ENCODE measurements around the gene DKKL1. TPM values are rescaled to one million over a fixed set of nuclear protein-coding genes. Genes with fewer than 3 reads are reported as not detected.

The DKKL1 gene
- total and polyA plus RNA-seq, 7 donors: 0.17 to 3.6 (median 1.9) TPM; not detected in 3

DNA sequence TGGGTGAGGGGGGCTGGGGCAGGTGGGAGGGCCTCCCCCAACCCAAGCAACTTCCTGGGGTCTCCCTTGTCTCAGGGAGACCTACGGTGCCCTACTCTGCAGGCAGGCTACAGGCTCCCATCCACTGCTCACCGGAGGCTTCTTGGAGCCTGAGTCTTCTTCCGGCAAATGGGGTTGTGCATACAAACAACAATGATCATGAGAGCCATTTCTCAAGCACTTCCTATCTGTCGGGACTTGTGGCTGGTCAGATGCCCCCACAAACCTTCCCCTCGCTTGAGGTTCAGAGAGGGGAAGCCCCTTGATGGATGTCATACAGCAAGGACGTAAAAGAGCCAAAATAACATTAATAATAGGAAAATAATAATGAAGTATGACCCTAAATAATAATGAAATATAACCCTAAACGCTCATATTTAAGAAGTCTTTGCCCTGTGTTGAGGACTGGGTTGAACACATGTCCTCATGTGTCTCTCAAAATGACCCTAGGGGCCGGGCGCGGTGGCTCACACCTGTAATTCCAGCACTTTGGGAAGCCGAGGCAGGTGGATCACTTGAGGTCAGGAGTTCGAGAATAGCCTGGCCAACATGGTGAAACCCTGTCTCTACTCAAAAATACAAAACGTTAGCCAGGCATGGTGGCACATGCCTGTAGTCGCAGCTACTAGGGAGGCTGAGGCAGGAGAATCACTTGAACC lies 27.7 kb upstream of the DKKL1 start:
- no peak for DNase-seq

GRCh38 chr19:49336482-49337266 lies 27.0 kb upstream of the DKKL1 start:
- Histone ChIP-seq H3K27ac (no peak overlapping the region), H3K9me3 (no peaks in the 10 kb centered on the region), H3K4me1 (peaks cover 0 to 26% (median 22%) of the 10 kb centered on the region in 4 donors), H3K4me3 (no peak overlapping the region), H3K36me3 (peaks cover 0 to 10% (median 5%) of the 10 kb centered on the region in 4 donors), H3K27me3 (no peaks in the 10 kb centered on the region)
- 84 to 88% methylated on average over 10 of the region's 10 CpGs for WGBS, 2 donors
- intact Hi-C loops (cut with DNase I): no loop called here
- DNase-seq: no peak
- TF ChIP-seq POLR2A (IDR thresholded peaks at IDR 0.05) (no peak), POLR2AphosphoS5 (IDR thresholded peaks at IDR 0.05) (no peak), EP300 (IDR thresholded peaks at IDR 0.05) (no peak)
- TF ChIP-seq, protein P1, sequence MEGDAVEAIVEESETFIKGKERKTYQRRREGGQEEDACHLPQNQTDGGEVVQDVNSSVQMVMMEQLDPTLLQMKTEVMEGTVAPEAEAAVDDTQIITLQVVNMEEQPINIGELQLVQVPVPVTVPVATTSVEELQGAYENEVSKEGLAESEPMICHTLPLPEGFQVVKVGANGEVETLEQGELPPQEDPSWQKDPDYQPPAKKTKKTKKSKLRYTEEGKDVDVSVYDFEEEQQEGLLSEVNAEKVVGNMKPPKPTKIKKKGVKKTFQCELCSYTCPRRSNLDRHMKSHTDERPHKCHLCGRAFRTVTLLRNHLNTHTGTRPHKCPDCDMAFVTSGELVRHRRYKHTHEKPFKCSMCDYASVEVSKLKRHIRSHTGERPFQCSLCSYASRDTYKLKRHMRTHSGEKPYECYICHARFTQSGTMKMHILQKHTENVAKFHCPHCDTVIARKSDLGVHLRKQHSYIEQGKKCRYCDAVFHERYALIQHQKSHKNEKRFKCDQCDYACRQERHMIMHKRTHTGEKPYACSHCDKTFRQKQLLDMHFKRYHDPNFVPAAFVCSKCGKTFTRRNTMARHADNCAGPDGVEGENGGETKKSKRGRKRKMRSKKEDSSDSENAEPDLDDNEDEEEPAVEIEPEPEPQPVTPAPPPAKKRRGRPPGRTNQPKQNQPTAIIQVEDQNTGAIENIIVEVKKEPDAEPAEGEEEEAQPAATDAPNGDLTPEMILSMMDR (IDR thresholded peaks at IDR 0.05): no peak

More for the DNA sequence above, 27.7 kb upstream of the DKKL1 start:
- Histone ChIP-seq H3K4me1 (peaks cover 0 to 26% (median 22%) of the 10 kb centered on the region in 4 donors), H3K4me3 (peak overlapping the region in 3 of 4 donors; percentile 14 to 34 (median 23)), H3K36me3 (peaks cover 0 to 3% (median 0%) of the 10 kb centered on the region in 4 donors), H3K27ac (peak overlapping the region in 2 of 4 donors; percentile 12 to 21), H3K27me3 (no peaks in the 10 kb centered on the region), H3K9me3 (no peaks in the 10 kb centered on the region)
- TF ChIP-seq, protein P1 (IDR thresholded peaks at IDR 0.05): no peak
- no peak for TF ChIP-seq POLR2A (IDR thresholded peaks at IDR 0.05)
- no peak for TF ChIP-seq EP300 (IDR thresholded peaks at IDR 0.05)
- TF ChIP-seq POLR2AphosphoS5 (IDR thresholded peaks at IDR 0.05): no peak
- intact Hi-C loops (cut with DNase I): no loop called here
- WGBS, 2 donors: 64 to 88% methylated on average over 14 of the region's 14 CpGs

DNA sequence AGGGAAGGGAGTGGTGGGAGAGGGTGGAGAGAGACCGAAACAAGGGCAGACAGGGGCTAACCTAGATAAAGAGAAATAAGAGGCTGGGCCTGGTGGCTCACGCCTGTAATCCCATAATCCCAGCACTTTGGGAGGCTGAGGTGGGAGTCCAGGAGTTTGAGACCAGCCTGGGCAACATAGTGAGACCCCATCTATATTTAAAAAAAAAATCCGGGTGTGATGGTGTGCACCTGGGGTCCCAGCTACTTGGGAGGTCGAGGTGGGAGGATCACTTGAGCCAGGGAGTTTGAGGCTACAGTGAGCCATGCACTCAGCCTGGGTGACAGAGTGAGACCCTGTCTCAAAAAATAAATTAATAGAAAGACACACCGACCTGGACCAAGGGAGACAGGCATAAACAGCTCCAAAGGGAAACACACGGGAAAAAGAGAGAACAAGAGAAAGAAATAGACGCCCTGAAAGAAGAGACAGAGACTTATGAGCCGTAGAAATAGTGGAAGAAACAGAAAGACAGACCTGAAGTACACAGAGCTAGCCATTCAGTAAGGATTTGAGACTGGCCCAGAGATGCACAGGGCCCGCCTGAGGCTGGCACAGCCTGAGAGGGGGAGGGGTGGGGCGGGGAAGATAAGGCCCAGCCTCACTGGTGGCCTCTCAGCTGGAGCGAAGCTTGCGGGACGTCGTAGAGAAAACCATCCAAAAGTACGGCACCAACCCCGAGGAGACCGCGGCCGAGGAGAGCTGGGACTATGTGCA lies 26.2 kb upstream of the DKKL1 start:
- Histone ChIP-seq H3K36me3 (peaks cover 4 to 18% (median 13%) of the 10 kb centered on the region in 4 donors), H3K27me3 (no peaks in the 10 kb centered on the region), H3K4me3 (no peak overlapping the region), H3K27ac (peak overlapping the region in 3 of 4 donors; percentile 25 to 89 (median 73)), H3K4me1 (peaks cover 0 to 26% (median 22%) of the 10 kb centered on the region in 4 donors), H3K9me3 (no peaks in the 10 kb centered on the region)
- 57 to 76% methylated on average over 19 of the region's 19 CpGs for WGBS, 2 donors
- DNase-seq: no peak
- intact Hi-C loops (cut with DNase I): no loop called here
- TF ChIP-seq EP300 (IDR thresholded peaks at IDR 0.05) (no peak), POLR2AphosphoS5 (IDR thresholded peaks at IDR 0.05) (no peak), POLR2A (IDR thresholded peaks at IDR 0.05) (no peak)
- TF ChIP-seq, protein P1 (IDR thresholded peaks at IDR 0.05): no peak

DNA sequence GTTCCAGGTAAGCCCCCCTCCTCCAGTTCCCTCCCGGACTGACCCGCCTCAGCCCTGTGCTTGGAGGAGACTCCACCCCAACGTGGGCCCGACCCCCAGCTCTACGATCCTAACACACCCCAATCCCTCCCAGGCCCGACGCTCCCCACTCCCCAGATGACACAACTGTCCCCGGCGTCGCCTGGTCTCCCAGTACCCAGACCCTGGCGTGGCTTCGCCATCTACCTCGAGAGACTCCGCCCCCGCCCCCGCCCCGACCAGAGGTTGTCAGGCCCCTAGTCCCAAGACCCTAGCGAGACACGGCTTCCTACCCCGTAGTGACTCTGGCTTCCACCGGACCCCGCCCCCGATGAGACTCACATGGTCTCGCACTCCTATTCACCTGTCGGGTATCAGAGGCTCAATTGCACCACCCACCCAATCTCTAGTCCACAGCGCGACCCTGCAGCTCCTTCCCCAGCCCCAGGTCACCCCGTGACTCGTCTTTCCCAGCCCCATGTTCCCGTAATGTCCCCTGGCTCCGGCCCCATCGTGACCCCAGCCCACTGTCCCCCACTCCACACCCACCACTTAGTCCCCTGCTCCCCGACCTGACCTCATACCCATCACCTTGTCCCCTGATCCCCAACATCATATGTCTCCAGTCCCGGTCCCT lies 25.5 kb upstream of the DKKL1 start:
- H3K27ac ChIP-seq: peak overlapping the region; percentile 73 to 90 (median 84)
- 24 to 54% methylated on average over 34 of the region's 34 CpGs for WGBS, 2 donors
- no peaks in the 10 kb centered on the region for H3K9me3 ChIP-seq
- peaks cover 11 to 25% (median 20%) of the 10 kb centered on the region in 4 donors for H3K36me3 ChIP-seq
- intact Hi-C loops (cut with DNase I): no loop called here
- TF ChIP-seq, protein P1 (IDR thresholded peaks at IDR 0.05): no peak
- no peak for TF ChIP-seq POLR2A (IDR thresholded peaks at IDR 0.05)
- TF ChIP-seq POLR2AphosphoS5 (IDR thresholded peaks at IDR 0.05): no peak
- no peak for TF ChIP-seq EP300 (IDR thresholded peaks at IDR 0.05)
- peak overlapping the region in 3 of 4 donors; percentile 39 to 45 (median 44) for H3K4me3 ChIP-seq
- H3K4me1 ChIP-seq: peaks cover 0 to 26% (median 22%) of the 10 kb centered on the region in 4 donors
- no peaks in the 10 kb centered on the region for H3K27me3 ChIP-seq
- no peak for DNase-seq
